Non-pigmented ciliary epithelial cell (primary cell): ENCODE data around the gene CD22.

Experiments
- DNase-seq: peaks from one replicate; pipeline ENCODE4 v3.0.0-alpha.2; 2010; ENCODE audit warnings: low read depth

Gene CD22

GRCh38 chr19:35388277-35389054 is 59.5 kb downstream of the CD22 start:
- no peak for DNase-seq

DNA sequence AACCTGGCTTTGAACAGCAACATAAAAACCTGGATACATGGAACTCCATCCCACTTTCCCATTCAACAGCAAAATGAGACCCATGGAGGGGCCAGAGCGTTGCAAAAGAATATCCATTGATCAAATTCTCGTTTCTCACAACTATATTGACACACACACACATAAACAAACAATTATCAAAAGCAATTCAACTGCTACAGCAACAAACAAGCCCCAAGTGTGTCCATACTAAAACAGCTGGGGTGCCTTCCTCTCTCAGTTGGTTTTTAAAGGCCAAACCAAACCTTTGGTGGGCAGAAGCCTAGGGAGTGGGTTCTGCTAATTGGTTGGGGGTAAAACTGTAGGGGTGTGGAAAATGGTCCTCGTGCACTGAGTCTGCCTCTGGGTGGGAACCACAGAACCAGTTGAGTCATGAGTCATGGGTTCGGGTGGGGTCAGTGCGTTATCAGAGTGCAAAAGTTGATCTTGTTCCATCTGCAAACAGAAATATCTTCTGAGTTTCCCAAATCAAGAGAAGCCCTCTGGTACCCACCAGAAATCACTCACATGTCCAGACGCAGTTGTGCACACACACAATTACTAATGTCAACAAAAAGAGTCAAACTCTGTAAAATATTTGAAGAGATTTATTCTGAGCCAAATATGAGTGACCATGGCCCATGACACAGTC is 60.3 kb downstream of the CD22 start:
- DNase-seq = no peak

- no peak for DNase-seq
Observed at GRCh38 chr19:35392742-35393715, 64.0 kb downstream of the CD22 start.

GRCh38 chr19:35395382-35396199 is 66.6 kb downstream of the CD22 start:
- no peak for DNase-seq

GRCh38 chr19:35396240-35396885 is 67.4 kb downstream of the CD22 start:
- DNase-seq = no peak
